WERI-Rb-1 (cell line): ENCODE measurements around the gene CERS1.
"Not testable (repeated sequence)": the region's sequence is repeated elsewhere in the genome, so short reads cannot be mapped to it uniquely, and the experiment has no call there.

Experiments used
- DNase-seq: peaks from one replicate; pipeline ENCODE4 v3.0.0-alpha.2; 2020
- H3K27ac ChIP-seq: fragments of 250-450 bp; sonication (Bioruptor Pico); 2 replicates; pipeline ENCODE4 v1.5.1; 2020; ENCODE audit warnings: mild to moderate bottlenecking, moderate library complexity
- H3K27me3 ChIP-seq: fragments of 250-450 bp; sonication (Bioruptor Pico); 2 replicates; pipeline ENCODE4 v1.5.1; 2021; ENCODE audit warnings: mild to moderate bottlenecking, low read depth, moderate library complexity; ENCODE audit not compliant: insufficient read depth, severe bottlenecking
- H3K36me3 ChIP-seq: fragments of 250-450 bp; sonication (Bioruptor Pico); 2 replicates; pipeline ENCODE4 v1.5.1; 2020; ENCODE audit warnings: mild to moderate bottlenecking, moderate library complexity
- H3K4me3 ChIP-seq: 2 replicates; pipeline ENCODE4 v1.5.1; 2011; ENCODE audit warnings: low read depth, mild to moderate bottlenecking, control low read depth, low read length
- H3K9me3 ChIP-seq: fragments of 250-450 bp; sonication (Bioruptor Pico); 2 replicates; pipeline ENCODE4 v1.5.1; 2021; ENCODE audit warnings: mild to moderate bottlenecking, moderate library complexity; ENCODE audit not compliant: severe bottlenecking
- TF ChIP-seq, protein P1 (sequence below): IDR thresholded peaks from 2 replicates; pipeline ENCODE4 v1.5.1; 2011; ENCODE audit warnings: low read depth, mild to moderate bottlenecking, control low read depth, inconsistent platforms, low read length

Gene CERS1

GRCh38 chr19:18906605-18907519 lies 10.9 kb upstream of the CERS1 start:
- no peak overlapping the region for H3K27ac ChIP-seq
- H3K36me3 ChIP-seq: peaks cover 32% of the 10 kb centered on the region

DNA sequence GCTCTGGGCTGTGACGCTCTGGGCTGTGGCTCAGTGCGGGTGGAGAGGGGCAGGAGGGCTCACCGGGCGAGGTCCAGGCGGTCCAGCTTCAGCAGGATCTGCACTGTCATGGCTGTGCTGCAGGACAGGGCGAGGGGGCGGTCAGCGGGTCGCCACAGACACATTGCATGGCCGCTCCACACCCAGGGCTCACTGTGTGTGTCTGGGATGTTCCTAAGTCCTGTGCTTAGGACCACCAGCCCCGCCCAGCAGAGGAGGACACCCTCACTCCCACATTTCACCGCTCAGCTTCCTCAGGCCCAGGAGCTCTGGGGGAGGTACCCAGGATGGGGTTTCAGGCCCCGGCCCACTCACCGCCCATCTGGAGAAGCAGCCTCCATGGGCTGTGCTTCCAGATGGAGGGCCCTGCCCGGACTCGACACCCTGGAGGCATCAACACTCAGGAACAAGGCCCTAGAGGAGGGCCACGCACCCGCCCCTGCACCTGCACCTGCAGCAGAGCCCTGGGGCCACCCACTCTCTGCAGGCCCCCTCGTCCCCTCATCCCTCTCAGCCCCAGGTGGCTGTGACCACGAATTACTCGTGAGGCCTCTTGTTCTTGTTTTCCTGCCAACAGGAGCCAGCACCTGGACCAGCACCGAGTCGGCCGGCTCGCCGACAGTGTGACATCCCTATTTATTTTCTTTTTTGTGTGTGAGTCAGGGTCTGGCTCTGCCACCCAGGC lies 9.7 kb upstream of the CERS1 start:
- TF ChIP-seq, protein P1, sequence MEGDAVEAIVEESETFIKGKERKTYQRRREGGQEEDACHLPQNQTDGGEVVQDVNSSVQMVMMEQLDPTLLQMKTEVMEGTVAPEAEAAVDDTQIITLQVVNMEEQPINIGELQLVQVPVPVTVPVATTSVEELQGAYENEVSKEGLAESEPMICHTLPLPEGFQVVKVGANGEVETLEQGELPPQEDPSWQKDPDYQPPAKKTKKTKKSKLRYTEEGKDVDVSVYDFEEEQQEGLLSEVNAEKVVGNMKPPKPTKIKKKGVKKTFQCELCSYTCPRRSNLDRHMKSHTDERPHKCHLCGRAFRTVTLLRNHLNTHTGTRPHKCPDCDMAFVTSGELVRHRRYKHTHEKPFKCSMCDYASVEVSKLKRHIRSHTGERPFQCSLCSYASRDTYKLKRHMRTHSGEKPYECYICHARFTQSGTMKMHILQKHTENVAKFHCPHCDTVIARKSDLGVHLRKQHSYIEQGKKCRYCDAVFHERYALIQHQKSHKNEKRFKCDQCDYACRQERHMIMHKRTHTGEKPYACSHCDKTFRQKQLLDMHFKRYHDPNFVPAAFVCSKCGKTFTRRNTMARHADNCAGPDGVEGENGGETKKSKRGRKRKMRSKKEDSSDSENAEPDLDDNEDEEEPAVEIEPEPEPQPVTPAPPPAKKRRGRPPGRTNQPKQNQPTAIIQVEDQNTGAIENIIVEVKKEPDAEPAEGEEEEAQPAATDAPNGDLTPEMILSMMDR: no peak
- H3K4me3 ChIP-seq: no peak overlapping the region
- no peak overlapping the region for H3K27ac ChIP-seq
- H3K27me3 ChIP-seq: no peaks in the 10 kb centered on the region
- no peaks in the 10 kb centered on the region for H3K9me3 ChIP-seq
- DNase-seq: no peak
- H3K36me3 ChIP-seq: peaks cover 38% of the 10 kb centered on the region

More at GRCh38 chr19:18906605-18907519, 10.9 kb upstream of the CERS1 start:
- DNase-seq: no peak
- H3K4me3 ChIP-seq: no peak overlapping the region
- no peaks in the 10 kb centered on the region for H3K27me3 ChIP-seq
- TF ChIP-seq, protein P1: no peak
- H3K9me3 ChIP-seq: no peaks in the 10 kb centered on the region

DNA sequence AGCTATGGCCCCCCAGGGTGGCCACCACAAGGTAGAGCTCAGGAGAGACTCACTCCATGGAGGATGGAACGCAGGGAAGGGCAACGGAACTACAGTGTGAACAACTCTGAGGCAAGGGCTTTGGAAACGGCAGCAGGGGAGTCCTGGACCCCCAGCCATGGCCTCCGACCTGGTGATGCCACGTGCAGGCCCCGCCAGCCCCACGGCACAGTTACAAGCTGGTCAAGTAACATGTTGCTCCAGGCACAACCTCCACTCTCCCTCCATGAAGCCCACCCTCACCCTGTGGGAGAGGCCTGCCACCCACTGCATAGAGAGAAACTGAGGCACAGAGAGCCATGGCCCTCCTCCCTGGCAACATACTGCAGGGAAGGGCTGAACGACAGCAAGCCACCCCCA lies 9.1 kb upstream of the CERS1 start:
- H3K27me3 ChIP-seq: no peaks in the 10 kb centered on the region
- no peak for DNase-seq
- H3K4me3 ChIP-seq: no peak overlapping the region
- H3K9me3 ChIP-seq: no peaks in the 10 kb centered on the region
- peaks cover 35% of the 10 kb centered on the region for H3K36me3 ChIP-seq
- TF ChIP-seq, protein P1: no peak
- no peak overlapping the region for H3K27ac ChIP-seq

DNA sequence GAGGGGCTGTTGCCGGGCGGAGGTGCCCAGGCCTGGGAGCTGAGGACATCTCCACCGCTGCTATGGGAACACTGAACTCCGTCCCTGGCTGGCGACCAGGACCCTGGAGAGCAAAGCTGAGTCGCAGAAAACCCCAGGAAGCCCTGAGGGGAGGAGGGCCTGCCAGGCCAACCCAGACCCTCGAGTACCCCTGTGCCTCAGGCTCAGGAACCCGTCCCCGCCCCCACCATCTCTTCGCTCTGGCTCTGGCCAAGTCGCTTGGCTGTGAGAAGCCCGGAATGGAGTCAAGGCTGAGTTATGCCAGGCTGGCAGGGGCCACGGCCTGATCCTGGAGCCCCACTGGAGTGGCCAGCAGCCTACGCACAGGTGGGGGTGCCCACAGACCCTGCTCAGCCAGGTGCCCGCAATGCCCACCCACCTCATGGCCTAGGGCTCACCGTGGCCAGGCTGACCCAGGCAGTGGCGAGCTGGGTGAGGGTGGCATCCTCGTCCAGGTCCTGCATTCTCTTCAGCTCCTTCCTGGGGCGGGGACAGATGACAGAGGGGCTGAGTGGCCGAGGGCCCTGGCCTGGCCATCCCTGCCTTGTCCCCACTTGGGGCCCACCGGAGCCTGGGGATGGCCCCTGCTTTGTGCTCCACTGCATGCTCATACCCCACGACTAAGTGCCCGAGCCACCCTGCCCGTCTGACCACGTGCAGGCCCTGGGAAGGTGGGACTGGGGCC lies 8.5 kb upstream of the CERS1 start:
- Histone ChIP-seq H3K27ac (no peak overlapping the region), H3K4me3 (no peak overlapping the region), H3K36me3 (peaks cover 35% of the 10 kb centered on the region), H3K9me3 (no peaks in the 10 kb centered on the region), H3K27me3 (no peaks in the 10 kb centered on the region)
- TF ChIP-seq, protein P1: no peak
- no peak for DNase-seq

GRCh38 chr19:18903156-18904037 lies 7.4 kb upstream of the CERS1 start:
- DNase-seq: no peak
- peaks cover 39% of the 10 kb centered on the region for H3K36me3 ChIP-seq

DNA sequence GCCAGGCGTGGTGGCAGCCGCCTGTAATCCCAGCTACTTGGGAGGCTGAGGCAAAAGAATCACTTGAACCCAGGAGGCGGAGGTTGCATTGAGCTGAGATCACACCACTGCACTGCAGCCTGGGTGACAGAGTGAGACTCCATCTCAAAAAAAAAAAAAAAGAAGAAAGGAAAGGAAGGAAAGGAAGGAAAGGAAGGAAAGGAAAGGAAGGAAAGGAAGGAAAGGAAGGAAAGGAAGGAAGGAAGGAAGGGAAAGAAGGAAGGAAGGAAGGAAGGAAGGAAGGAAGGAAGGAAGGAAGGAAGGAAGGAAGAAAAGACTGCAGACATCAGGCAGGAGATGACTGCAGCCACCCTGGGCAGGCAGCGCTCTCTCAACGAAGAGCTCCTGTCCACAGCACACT lies 6.6 kb upstream of the CERS1 start:
- H3K27ac ChIP-seq, H3K4me3 ChIP-seq, H3K9me3 ChIP-seq, H3K27me3 ChIP-seq, DNase-seq: not testable (repeated sequence)
- H3K36me3 ChIP-seq: peaks cover 39% of the 10 kb centered on the region

More at GRCh38 chr19:18903156-18904037, 7.4 kb upstream of the CERS1 start:
- TF ChIP-seq, protein P1: no peak
- Histone ChIP-seq H3K9me3 (no peaks in the 10 kb centered on the region), H3K27me3 (no peaks in the 10 kb centered on the region), H3K27ac (no peak overlapping the region), H3K4me3 (no peak overlapping the region)
